Gastrocnemius medialis (tissue), 4 donors: ENCODE measurements around the gene PLPP1.

Source experiments
- POLR2A ChIP-seq, 2 donors: fragments of 450-650 bp; IDR thresholded peaks; one replicate each; pipeline ENCODE4 v1.6.1; 2017; ENCODE audit warnings: antibody characterized with exemption in 2 of 2, mild to moderate bottlenecking in 2 of 2, moderate library complexity in 2 of 2
- TF ChIP-seq, protein P1 (sequence below), 5 experiments: fragments of 450-650 bp in 3 of 5; fragments of 200-600 bp in 2 of 5; sonication (generic) in 2 of 5; IDR thresholded peaks in 4 of 5; conservative IDR thresholded peaks in 1 of 5; 1 replicate in 4 of 5; 2 replicates in 1 of 5; pipeline ENCODE4 v1.5.1; 2016 to 2019; ENCODE audit warnings: antibody characterized with exemption in 5 of 5, mild to moderate bottlenecking in 3 of 5, moderate library complexity in 3 of 5

- TF ChIP-seq, protein P1, sequence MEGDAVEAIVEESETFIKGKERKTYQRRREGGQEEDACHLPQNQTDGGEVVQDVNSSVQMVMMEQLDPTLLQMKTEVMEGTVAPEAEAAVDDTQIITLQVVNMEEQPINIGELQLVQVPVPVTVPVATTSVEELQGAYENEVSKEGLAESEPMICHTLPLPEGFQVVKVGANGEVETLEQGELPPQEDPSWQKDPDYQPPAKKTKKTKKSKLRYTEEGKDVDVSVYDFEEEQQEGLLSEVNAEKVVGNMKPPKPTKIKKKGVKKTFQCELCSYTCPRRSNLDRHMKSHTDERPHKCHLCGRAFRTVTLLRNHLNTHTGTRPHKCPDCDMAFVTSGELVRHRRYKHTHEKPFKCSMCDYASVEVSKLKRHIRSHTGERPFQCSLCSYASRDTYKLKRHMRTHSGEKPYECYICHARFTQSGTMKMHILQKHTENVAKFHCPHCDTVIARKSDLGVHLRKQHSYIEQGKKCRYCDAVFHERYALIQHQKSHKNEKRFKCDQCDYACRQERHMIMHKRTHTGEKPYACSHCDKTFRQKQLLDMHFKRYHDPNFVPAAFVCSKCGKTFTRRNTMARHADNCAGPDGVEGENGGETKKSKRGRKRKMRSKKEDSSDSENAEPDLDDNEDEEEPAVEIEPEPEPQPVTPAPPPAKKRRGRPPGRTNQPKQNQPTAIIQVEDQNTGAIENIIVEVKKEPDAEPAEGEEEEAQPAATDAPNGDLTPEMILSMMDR (IDR thresholded peaks at IDR 0.05 in 4 of 5, conservative IDR thresholded peaks at IDR 0.05 in 1 of 5) = no peak
- TF ChIP-seq POLR2A (IDR thresholded peaks at IDR 0.05) = no peak
Observed at GRCh38 chr5:55538661-55539060, 3.9 kb upstream of the PLPP1 start.
